ENCODE data around the gene ATP5MG. TPM values are rescaled to one million over a fixed set of nuclear protein-coding genes. Genes with fewer than 3 reads are reported as not detected.
A peak's percentile ranks its signal among the peaks of the same experiment; 100 is the strongest.

Gene ATP5MG
- polyA plus RNA-seq, 4 donors: 234 to 332 (median 284) TPM

DNA sequence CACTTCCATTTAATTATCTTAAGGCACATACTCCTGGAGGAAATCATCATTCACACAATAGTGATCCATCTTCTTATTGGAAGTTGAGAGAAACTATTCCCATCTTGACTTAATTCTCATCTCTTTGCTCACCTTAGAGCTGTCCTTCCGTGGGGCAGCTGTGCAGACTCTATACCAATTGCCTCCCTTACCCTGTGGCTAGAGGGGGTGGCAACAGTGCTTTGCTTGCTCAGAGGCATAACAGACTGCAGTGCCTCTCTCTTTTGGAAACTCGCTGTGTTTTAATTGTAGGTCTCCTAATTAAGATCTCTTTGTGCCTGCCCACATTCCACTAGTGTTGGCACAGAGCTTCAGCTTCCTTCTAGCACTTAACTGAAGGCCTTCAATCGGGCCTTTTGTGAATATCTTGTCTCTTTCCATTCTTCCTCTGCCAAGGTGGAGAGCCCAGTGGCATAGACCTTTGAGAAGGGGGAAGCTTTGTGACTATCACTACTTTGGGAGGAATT, 40.4 kb downstream of the ATP5MG start:
- FAIRE-seq: no peak
- Histone ChIP-seq H3K27me3 (ENCODE audit: control insufficient read depth in 3 of 3, insufficient read depth in 3 of 3, low read length in 3 of 3) (no peaks in the 10 kb centered on the region), H3K4me1 (ENCODE audit: control insufficient read depth in 3 of 3, insufficient read depth in 2 of 3, low read depth in 1 of 3, low read length in 2 of 3) (peaks cover 6 to 28% (median 13%) of the 10 kb centered on the region in 3 donors), H3K27ac (ENCODE audit: low read depth in 1 of 3, low read length in 2 of 3) (peak overlapping the region in 1 of 3 donors; percentile 26), H3K36me3 (ENCODE audit: control insufficient read depth in 3 of 3, insufficient read depth in 2 of 3, low read depth in 1 of 3, low read length in 3 of 3) (peaks cover 0 to 9% (median 2%) of the 10 kb centered on the region in 3 donors), H3K9me3 (ENCODE audit: control insufficient read depth in 2 of 2, insufficient read depth in 1 of 2, low read depth in 1 of 2, low read length in 1 of 2) (no peaks in the 10 kb centered on the region), H3K4me3 (ENCODE audit: low read depth in 1 of 3, low read length in 3 of 3) (no peak overlapping the region)
- 28 to 41% (median 39%) methylated on average over 3 of the region's 3 CpGs for WGBS, 3 donors
- no peak for DNase-seq

DNA sequence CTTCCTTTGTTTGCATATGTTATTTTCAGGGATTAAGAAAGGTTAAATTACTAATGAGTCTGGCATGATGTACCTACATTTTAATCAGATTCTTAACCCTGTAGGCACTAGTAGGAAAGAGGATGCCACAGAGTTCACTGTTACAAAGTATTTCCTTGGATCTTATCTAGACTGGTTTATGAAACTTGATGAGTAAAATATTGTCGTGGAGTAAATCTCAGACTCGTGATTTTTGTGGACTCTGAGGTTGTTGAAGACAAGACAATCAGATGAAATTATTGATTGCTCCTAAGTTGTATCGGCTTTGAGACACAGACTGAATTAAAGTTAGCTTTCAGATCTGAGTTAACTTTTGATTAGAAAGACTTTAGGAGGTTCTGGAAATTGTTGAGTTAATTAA, 40.9 kb downstream of the ATP5MG start:
- Histone ChIP-seq H3K4me1 (ENCODE audit: control insufficient read depth in 3 of 3, insufficient read depth in 2 of 3, low read depth in 1 of 3, low read length in 2 of 3) (peaks cover 6 to 28% (median 13%) of the 10 kb centered on the region in 3 donors), H3K4me3 (ENCODE audit: low read depth in 1 of 3, low read length in 3 of 3) (no peak overlapping the region), H3K27ac (ENCODE audit: low read depth in 1 of 3, low read length in 2 of 3) (no peak overlapping the region), H3K9me3 (ENCODE audit: control insufficient read depth in 2 of 2, insufficient read depth in 1 of 2, low read depth in 1 of 2, low read length in 1 of 2) (no peaks in the 10 kb centered on the region), H3K36me3 (ENCODE audit: control insufficient read depth in 3 of 3, insufficient read depth in 2 of 3, low read depth in 1 of 3, low read length in 3 of 3) (peaks cover 0 to 9% (median 3%) of the 10 kb centered on the region in 3 donors), H3K27me3 (ENCODE audit: control insufficient read depth in 3 of 3, insufficient read depth in 3 of 3, low read length in 3 of 3) (no peaks in the 10 kb centered on the region)
- 22 to 42% (median 24%) methylated on average over 3 of the region's 3 CpGs for WGBS, 3 donors
- DNase-seq: no peak
- FAIRE-seq: no peak

DNA sequence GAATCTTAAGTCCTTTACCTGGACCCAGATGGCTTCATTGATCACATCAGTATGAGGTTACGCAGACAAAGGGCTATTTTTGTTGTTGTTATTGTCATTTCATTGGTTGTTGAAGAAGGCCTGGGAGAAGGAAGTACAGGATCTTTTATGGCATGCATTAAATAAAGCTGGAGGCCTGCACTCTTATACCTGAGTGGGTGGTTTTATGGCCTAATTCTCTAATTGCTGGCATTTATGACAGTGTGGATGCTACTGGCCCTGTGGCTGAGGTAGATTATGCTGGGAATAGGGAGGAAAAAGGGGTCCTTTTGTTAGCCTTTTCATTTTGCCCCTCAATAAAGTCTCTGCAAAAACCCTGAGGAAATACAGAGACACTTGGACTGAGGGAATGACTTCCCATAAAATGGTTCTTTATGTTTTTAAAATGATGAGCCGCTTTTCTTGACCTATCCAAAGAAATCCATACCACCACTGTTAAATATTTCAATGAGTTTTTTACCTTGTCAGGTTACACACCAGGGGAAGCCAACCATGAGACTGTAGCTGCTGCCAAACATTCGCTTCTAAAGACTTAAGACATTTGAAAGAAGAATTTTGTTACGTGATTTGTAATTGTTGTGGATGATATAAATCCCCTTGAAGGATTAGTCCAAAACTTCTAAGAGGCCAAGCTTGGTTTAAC, 41.6 kb downstream of the ATP5MG start:
- H3K4me1 ChIP-seq (ENCODE audit: control insufficient read depth in 3 of 3, insufficient read depth in 2 of 3, low read depth in 1 of 3, low read length in 2 of 3): peaks cover 6 to 23% (median 13%) of the 10 kb centered on the region in 3 donors
- no peak for FAIRE-seq
- H3K9me3 ChIP-seq (ENCODE audit: control insufficient read depth in 2 of 2, insufficient read depth in 1 of 2, low read depth in 1 of 2, low read length in 1 of 2): no peaks in the 10 kb centered on the region
- no peak overlapping the region for H3K4me3 ChIP-seq (ENCODE audit: low read depth in 1 of 3, low read length in 3 of 3)
- no peak overlapping the region for H3K27ac ChIP-seq (ENCODE audit: low read depth in 1 of 3, low read length in 2 of 3)
- DNase-seq: peak; percentile 61 to 68
- 58 to 72% (median 58%) methylated on average over 4 of the region's 4 CpGs for WGBS, 3 donors
- H3K36me3 ChIP-seq (ENCODE audit: control insufficient read depth in 3 of 3, insufficient read depth in 2 of 3, low read depth in 1 of 3, low read length in 3 of 3): peaks cover 0 to 9% (median 3%) of the 10 kb centered on the region in 3 donors
- H3K27me3 ChIP-seq (ENCODE audit: control insufficient read depth in 3 of 3, insufficient read depth in 3 of 3, low read length in 3 of 3): no peaks in the 10 kb centered on the region

DNA sequence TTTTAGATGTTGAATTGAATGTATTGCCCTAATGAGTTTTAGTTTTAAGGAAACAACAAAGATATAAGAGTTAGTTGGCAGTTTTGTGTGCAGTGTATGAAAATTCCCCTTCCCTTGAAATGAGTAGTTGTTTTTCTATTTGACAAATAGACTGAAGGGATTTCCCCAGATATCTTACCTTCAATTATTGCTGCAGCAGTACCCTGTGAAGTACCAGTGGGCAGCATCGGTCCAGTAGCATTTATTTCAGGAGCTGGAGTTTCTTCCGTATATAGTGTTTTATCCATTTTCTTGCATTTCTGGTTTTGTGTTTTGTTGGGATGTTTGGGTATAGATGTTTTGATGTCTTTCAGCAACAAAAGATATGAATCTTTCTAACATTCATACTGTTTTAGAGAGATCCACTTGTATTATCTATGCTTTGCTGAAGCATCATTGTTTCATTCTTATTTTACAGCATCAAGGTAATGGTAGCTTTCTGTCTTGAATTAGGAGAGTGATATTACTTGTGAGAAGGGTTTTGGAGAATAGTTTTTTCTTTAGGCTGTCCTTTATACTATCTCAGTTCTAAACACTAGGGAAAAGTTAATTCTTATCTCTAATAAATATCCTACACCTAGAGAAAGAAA, 42.3 kb downstream of the ATP5MG start:
- H3K4me3 ChIP-seq (ENCODE audit: low read depth in 1 of 3, low read length in 3 of 3): no peak overlapping the region
- DNase-seq: no peak
- H3K27ac ChIP-seq (ENCODE audit: low read depth in 1 of 3, low read length in 2 of 3): no peak overlapping the region
- WGBS, 3 donors: 62 to 69% (median 65%) methylated on average over 2 of the region's 2 CpGs
- peaks cover 6 to 20% (median 13%) of the 10 kb centered on the region in 3 donors for H3K4me1 ChIP-seq (ENCODE audit: control insufficient read depth in 3 of 3, insufficient read depth in 2 of 3, low read depth in 1 of 3, low read length in 2 of 3)
- peaks cover 0 to 9% (median 3%) of the 10 kb centered on the region in 3 donors for H3K36me3 ChIP-seq (ENCODE audit: control insufficient read depth in 3 of 3, insufficient read depth in 2 of 3, low read depth in 1 of 3, low read length in 3 of 3)
- H3K9me3 ChIP-seq (ENCODE audit: control insufficient read depth in 2 of 2, insufficient read depth in 1 of 2, low read depth in 1 of 2, low read length in 1 of 2): no peaks in the 10 kb centered on the region
- H3K27me3 ChIP-seq (ENCODE audit: control insufficient read depth in 3 of 3, insufficient read depth in 3 of 3, low read length in 3 of 3): no peaks in the 10 kb centered on the region
- no peak for FAIRE-seq

DNA sequence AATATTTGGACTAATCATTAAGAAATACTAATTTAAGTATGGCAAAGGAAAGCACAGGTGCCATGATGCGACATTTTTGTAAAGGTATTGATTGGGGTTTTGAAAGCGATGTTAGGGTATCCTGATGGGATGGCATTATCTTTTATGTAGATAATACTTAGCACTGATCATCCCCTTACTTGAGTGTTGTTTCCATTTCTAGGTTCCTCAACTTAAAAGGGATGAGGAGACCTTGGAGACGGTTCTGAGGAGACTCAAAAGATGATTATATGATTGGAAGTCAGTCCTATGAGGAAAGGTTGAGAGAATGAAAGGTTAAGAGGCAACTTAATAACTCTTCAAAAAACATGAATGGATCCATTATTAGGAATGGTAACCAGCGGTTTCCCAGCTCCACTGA, 46.0 kb downstream of the ATP5MG start:
- FAIRE-seq (no peak), DNase-seq (no peak)
- H3K36me3 ChIP-seq (ENCODE audit: control insufficient read depth in 3 of 3, insufficient read depth in 2 of 3, low read depth in 1 of 3, low read length in 3 of 3): peaks cover 0 to 21% (median 3%) of the 10 kb centered on the region in 3 donors
- WGBS, 3 donors: 92 to 94% (median 93%) methylated on average over 4 of the region's 4 CpGs
- H3K4me3 ChIP-seq (ENCODE audit: low read depth in 1 of 3, low read length in 3 of 3): no peak overlapping the region
- no peaks in the 10 kb centered on the region for H3K27me3 ChIP-seq (ENCODE audit: control insufficient read depth in 3 of 3, insufficient read depth in 3 of 3, low read length in 3 of 3)
- H3K4me1 ChIP-seq (ENCODE audit: control insufficient read depth in 3 of 3, insufficient read depth in 2 of 3, low read depth in 1 of 3, low read length in 2 of 3): peaks cover 0 to 4% (median 4%) of the 10 kb centered on the region in 3 donors
- no peak overlapping the region for H3K27ac ChIP-seq (ENCODE audit: low read depth in 1 of 3, low read length in 2 of 3)
- no peaks in the 10 kb centered on the region for H3K9me3 ChIP-seq (ENCODE audit: control insufficient read depth in 2 of 2, insufficient read depth in 1 of 2, low read depth in 1 of 2, low read length in 1 of 2)

DNA sequence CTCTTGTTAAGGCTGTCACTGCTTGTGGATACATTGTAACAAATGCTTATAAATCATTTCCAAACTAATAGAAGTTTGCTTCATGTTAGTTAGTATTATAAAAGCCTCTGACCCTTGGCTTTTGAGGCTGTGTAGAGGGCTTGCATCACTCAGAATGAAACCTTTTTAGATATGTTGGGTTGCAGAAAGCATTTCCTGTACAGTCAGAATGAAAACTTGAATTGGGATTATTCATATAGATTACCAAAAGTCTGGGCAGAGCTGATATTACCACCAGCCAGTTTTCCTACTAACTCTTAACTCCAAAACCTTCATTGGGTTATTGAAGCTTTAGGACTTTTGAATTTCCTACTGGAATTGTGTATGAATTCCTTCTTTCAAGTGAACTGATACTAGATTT, 46.9 kb downstream of the ATP5MG start:
- DNase-seq (no peak), FAIRE-seq (no peak)
- no peaks in the 10 kb centered on the region for H3K27me3 ChIP-seq (ENCODE audit: control insufficient read depth in 3 of 3, insufficient read depth in 3 of 3, low read length in 3 of 3)
- no peak overlapping the region for H3K4me3 ChIP-seq (ENCODE audit: low read depth in 1 of 3, low read length in 3 of 3)
- peaks cover 0 to 4% (median under 1%) of the 10 kb centered on the region in 3 donors for H3K4me1 ChIP-seq (ENCODE audit: control insufficient read depth in 3 of 3, insufficient read depth in 2 of 3, low read depth in 1 of 3, low read length in 2 of 3)
- H3K36me3 ChIP-seq (ENCODE audit: control insufficient read depth in 3 of 3, insufficient read depth in 2 of 3, low read depth in 1 of 3, low read length in 3 of 3): peaks cover 0 to 21% (median 3%) of the 10 kb centered on the region in 3 donors
- no peak overlapping the region for H3K27ac ChIP-seq (ENCODE audit: low read depth in 1 of 3, low read length in 2 of 3)
- no peaks in the 10 kb centered on the region for H3K9me3 ChIP-seq (ENCODE audit: control insufficient read depth in 2 of 2, insufficient read depth in 1 of 2, low read depth in 1 of 2, low read length in 1 of 2)

DNA sequence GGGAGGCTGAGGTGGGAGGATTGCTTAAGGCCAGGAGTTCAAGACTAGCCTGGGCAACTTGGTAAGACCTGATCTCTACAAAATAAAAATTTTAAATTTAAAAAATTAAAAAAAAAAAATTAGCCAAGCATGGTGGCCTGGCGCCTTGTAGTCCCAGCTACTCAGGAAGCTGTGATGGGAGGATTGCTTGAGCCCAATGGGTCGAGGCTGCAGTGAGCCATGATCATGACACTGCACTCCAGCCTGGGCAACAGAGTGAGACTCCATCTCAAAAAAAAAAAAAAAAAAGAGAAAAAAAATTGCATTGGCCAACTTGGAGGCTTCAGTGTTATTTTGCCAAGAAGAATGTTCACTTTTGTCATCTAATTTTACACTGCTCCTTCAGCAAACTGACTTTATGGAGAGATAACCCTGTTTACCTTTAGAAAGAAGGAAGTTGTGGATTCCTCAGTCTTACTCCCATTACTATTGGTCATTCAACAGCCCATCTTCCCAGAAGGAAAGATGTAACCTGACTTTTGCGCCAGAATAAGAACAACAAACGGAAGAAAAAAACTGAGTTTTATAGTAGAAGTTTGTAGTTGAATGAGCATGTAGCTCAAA, 48.0 kb downstream of the ATP5MG start:
- Histone ChIP-seq H3K4me1 (ENCODE audit: control insufficient read depth in 3 of 3, insufficient read depth in 2 of 3, low read depth in 1 of 3, low read length in 2 of 3) (peaks cover 0 to 3% (median 0%) of the 10 kb centered on the region in 3 donors), H3K4me3 (ENCODE audit: low read depth in 1 of 3, low read length in 3 of 3) (no peak overlapping the region), H3K27ac (ENCODE audit: low read depth in 1 of 3, low read length in 2 of 3) (no peak overlapping the region), H3K36me3 (ENCODE audit: control insufficient read depth in 3 of 3, insufficient read depth in 2 of 3, low read depth in 1 of 3, low read length in 3 of 3) (peaks cover 0 to 21% (median 3%) of the 10 kb centered on the region in 3 donors), H3K9me3 (ENCODE audit: control insufficient read depth in 2 of 2, insufficient read depth in 1 of 2, low read depth in 1 of 2, low read length in 1 of 2) (no peaks in the 10 kb centered on the region), H3K27me3 (ENCODE audit: control insufficient read depth in 3 of 3, insufficient read depth in 3 of 3, low read length in 3 of 3) (no peaks in the 10 kb centered on the region)
- no peak for DNase-seq
- FAIRE-seq: no peak
- WGBS, 3 donors: 83 to 91% (median 86%) methylated on average over 4 of the region's 4 CpGs

DNA sequence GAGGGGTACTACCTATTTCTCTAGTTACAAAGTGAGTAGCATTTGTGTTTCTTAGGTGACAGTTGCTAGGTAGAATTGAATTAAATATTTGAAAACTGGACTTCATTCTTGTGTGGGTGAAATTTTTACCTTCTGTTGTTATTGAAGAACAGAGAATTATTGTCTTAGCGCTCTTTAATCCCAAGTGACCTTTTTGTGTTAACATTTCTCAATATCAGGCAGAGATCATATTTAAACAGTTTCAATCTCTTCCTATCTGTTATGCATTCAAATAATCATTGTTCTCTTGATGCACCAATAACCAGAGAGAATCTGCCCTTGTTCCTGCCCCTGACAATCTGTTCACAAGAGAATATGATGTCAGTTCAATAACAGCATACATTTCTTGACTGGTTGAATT, 49.0 kb downstream of the ATP5MG start:
- DNase-seq: no peak
- peaks cover 0 to 18% (median 3%) of the 10 kb centered on the region in 3 donors for H3K36me3 ChIP-seq (ENCODE audit: control insufficient read depth in 3 of 3, insufficient read depth in 2 of 3, low read depth in 1 of 3, low read length in 3 of 3)
- WGBS, 3 donors: 75 to 97% (median 96%) methylated on average over 1 of the region's 1 CpG
- no peak for FAIRE-seq
- no peaks in the 10 kb centered on the region for H3K4me1 ChIP-seq (ENCODE audit: control insufficient read depth in 3 of 3, insufficient read depth in 2 of 3, low read depth in 1 of 3, low read length in 2 of 3)
- no peaks in the 10 kb centered on the region for H3K27me3 ChIP-seq (ENCODE audit: control insufficient read depth in 3 of 3, insufficient read depth in 3 of 3, low read length in 3 of 3)
- no peak overlapping the region for H3K27ac ChIP-seq (ENCODE audit: low read depth in 1 of 3, low read length in 2 of 3)
- H3K4me3 ChIP-seq (ENCODE audit: low read depth in 1 of 3, low read length in 3 of 3): no peak overlapping the region
- no peaks in the 10 kb centered on the region for H3K9me3 ChIP-seq (ENCODE audit: control insufficient read depth in 2 of 2, insufficient read depth in 1 of 2, low read depth in 1 of 2, low read length in 1 of 2)
